OCI-LY3 (cell line): ENCODE results near the gene NFIA.

Experiments
- H2AFZ ChIP-seq: fragments of 200-600, 300-600 bp; shearing (Covaris generic); 2 replicates; pipeline ENCODE4 v1.6.0; 2014; ENCODE audit warnings: antibody characterized with exemption, low read depth, low read length
- H3K27ac ChIP-seq: fragments of 200-600, 300-600 bp; sonication (generic); 2 replicates; pipeline ENCODE4 v1.5.1; 2014; ENCODE audit warnings: mild to moderate bottlenecking, low read length, moderate library complexity, mixed read lengths
- H3K27me3 ChIP-seq: fragments of 200-600, 300-600 bp; sonication (generic); 2 replicates; pipeline ENCODE4 v1.6.1; 2014; ENCODE audit warnings: low read depth, low read length, mixed read lengths
- H3K36me3 ChIP-seq: fragments of 200-600, 300-600 bp; sonication (generic); replicated peaks from 2 replicates; pipeline ENCODE3; 2014; ENCODE audit warnings: low read depth, low read length, mixed read lengths
- H3K4me1 ChIP-seq: fragments of 300-600, 200-600 bp; sonication (generic); 2 replicates; pipeline ENCODE4 v1.6.1; 2014; ENCODE audit warnings: low read length, mixed read lengths
- H3K4me2 ChIP-seq: fragments of 200-600, 300-600 bp; sonication (generic); 2 replicates; pipeline ENCODE4 v1.6.1; 2014; ENCODE audit warnings: low read length, mixed read lengths
- H3K4me3 ChIP-seq: fragments of 300-600, 200-600 bp; sonication (generic); 2 replicates; pipeline ENCODE4 v1.5.1; 2014; ENCODE audit warnings: antibody characterized with exemption, mild to moderate bottlenecking, low read length, moderate library complexity
- H3K79me2 ChIP-seq: fragments of 300-600, 200-600 bp; shearing (Covaris generic); 2 replicates; pipeline ENCODE4 v1.6.1; 2014; ENCODE audit warnings: mild to moderate bottlenecking, low read length, mixed read lengths
- H3K9ac ChIP-seq: fragments of 300-600, 200-600 bp; shearing (Covaris generic); 2 replicates; pipeline ENCODE4 v1.6.0; 2014; ENCODE audit warnings: mild to moderate bottlenecking, low read length, moderate library complexity
- H3K9me3 ChIP-seq: fragments of 200-600, 300-600 bp; shearing (Covaris generic); 2 replicates; pipeline ENCODE4 v1.6.1; 2014; ENCODE audit warnings: low read length, mixed read lengths; ENCODE audit not compliant: insufficient read depth
- H4K20me1 ChIP-seq: fragments of 200-600, 300-600 bp; sonication (generic); 2 replicates; pipeline ENCODE4 v1.6.1; 2016; ENCODE audit warnings: low read length, mixed read lengths; ENCODE audit not compliant: insufficient read depth
- CTCF ChIP-seq: fragments of 200-600, 300-600 bp; sonication (generic); IDR thresholded peaks from 2 replicates; pipeline ENCODE4 v1.5.1; 2014; ENCODE audit warnings: antibody characterized with exemption, low read length, low read depth
- EZH2phosphoT487 ChIP-seq: fragments of 200-600 bp; shearing (Covaris generic); IDR thresholded peaks from 2 replicates; pipeline ENCODE4 v1.6.1; 2018; ENCODE audit warnings: antibody characterized with exemption, mixed run types, low read depth

NFIA gene

DNA sequence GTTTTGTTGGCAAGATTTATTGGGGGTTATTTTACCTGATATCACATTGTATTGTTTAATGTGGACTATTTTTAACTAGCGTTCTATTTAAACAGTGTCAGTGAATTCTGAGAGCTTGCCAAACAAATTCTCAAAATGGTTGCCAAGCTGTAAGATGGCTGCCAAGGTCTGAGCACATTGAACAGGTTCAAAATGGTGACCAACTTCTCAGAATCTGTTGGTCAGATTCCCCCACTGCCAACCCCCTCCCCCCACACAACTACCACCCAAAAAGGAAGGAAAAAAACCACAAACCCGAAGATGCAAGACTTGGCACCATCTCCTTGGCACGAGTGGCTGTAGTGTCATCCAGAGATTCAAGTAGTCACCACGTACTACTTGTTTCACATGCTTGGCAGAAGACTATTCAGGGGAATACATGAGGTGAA lies 159.1 kb downstream of the NFIA start:
- no peaks in the 10 kb centered on the region for H3K9me3 ChIP-seq
- H3K79me2 ChIP-seq = no peaks in the 10 kb centered on the region
- peaks cover 9% of the 10 kb centered on the region; the same call in 1 of the 2 replicates for H3K4me1 ChIP-seq
- no peak for TF ChIP-seq CTCF
- TF ChIP-seq EZH2phosphoT487 = no peak
- H3K4me2 ChIP-seq = no peak overlapping the region
- no peak overlapping the region for H3K9ac ChIP-seq
- H4K20me1 ChIP-seq = no peaks in the 10 kb centered on the region
- no peaks in the 10 kb centered on the region for H3K27me3 ChIP-seq
- H2AFZ ChIP-seq = no peak overlapping the region
- no peaks in the 10 kb centered on the region for H3K36me3 ChIP-seq
- no peak overlapping the region for H3K27ac ChIP-seq
- no peak overlapping the region for H3K4me3 ChIP-seq

DNA sequence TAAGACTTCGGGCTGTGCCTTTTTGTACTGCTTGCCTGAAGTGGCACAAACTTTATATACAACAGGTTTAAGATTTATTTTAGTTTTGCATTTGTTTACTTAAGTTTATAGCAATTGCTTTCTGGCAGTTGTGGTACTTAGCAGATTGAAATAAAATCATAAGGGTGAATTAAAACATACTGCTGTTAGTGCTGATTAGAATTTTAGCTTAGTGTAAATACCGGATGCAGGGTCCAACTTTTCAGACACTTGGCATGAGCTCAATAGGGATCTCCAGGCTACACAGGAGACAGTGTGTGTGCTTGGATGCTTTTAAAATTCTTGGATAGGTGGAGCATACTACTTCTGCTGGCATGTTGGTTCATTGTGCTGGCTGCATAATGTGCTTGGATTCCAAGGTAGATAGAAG lies 159.6 kb downstream of the NFIA start:
- Histone ChIP-seq H3K79me2 (no peaks in the 10 kb centered on the region), H3K4me2 (no peak overlapping the region), H3K27ac (no peak overlapping the region), H3K4me1 (peaks cover 9% of the 10 kb centered on the region; the same call in 1 of the 2 replicates), H3K9me3 (no peaks in the 10 kb centered on the region), H3K9ac (no peak overlapping the region), H4K20me1 (no peaks in the 10 kb centered on the region), H3K27me3 (no peaks in the 10 kb centered on the region), H3K36me3 (no peaks in the 10 kb centered on the region), H3K4me3 (no peak overlapping the region), H2AFZ (no peak overlapping the region)
- TF ChIP-seq EZH2phosphoT487 (no peak), CTCF (no peak)

DNA sequence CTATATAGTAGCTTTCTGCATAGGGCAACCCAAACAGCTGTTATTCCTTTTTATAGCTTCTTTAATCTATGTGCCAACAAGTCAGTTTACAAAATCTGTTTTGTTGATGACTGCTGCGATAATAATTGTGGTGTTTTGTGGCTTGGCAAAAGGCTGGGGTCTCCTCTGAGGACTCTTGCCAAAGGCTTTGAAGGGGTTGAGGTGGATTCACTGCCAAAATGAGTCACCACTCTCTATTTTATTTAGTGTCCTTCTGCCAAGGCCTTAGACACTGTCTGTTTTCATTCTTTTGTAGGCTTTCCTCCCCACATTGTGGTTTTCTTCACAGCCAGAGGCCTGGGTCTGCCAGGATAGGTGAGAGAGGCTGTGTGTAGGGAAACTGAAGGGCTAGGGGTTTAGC lies 161.8 kb downstream of the NFIA start:
- Histone ChIP-seq H3K27ac (no peak overlapping the region), H3K79me2 (no peaks in the 10 kb centered on the region), H2AFZ (no peak overlapping the region), H3K4me3 (no peak overlapping the region), H3K9ac (no peak overlapping the region), H3K27me3 (no peaks in the 10 kb centered on the region), H3K9me3 (no peaks in the 10 kb centered on the region), H3K4me2 (no peak overlapping the region), H4K20me1 (no peaks in the 10 kb centered on the region), H3K4me1 (peaks cover 9% of the 10 kb centered on the region; the same call in 1 of the 2 replicates), H3K36me3 (no peaks in the 10 kb centered on the region)
- no peak for TF ChIP-seq CTCF
- no peak for TF ChIP-seq EZH2phosphoT487

- no peaks in the 10 kb centered on the region for H3K79me2 ChIP-seq
- no peak overlapping the region for H3K4me3 ChIP-seq
- H3K9ac ChIP-seq = no peak overlapping the region
- no peaks in the 10 kb centered on the region for H3K27me3 ChIP-seq
- TF ChIP-seq EZH2phosphoT487 = no peak
- TF ChIP-seq CTCF = no peak
- H3K36me3 ChIP-seq = no peaks in the 10 kb centered on the region
- H2AFZ ChIP-seq = no peak overlapping the region
- H3K27ac ChIP-seq = no peak overlapping the region
- no peaks in the 10 kb centered on the region for H4K20me1 ChIP-seq
- H3K9me3 ChIP-seq = no peaks in the 10 kb centered on the region
- no peak overlapping the region for H3K4me2 ChIP-seq
- peaks cover 9% of the 10 kb centered on the region; the same call in 1 of the 2 replicates for H3K4me1 ChIP-seq
Observed at GRCh38 chr1:61245696-61246400, 163.5 kb downstream of the NFIA start.
